ENCODE data around the gene CARS2.

CARS2 gene

DNA sequence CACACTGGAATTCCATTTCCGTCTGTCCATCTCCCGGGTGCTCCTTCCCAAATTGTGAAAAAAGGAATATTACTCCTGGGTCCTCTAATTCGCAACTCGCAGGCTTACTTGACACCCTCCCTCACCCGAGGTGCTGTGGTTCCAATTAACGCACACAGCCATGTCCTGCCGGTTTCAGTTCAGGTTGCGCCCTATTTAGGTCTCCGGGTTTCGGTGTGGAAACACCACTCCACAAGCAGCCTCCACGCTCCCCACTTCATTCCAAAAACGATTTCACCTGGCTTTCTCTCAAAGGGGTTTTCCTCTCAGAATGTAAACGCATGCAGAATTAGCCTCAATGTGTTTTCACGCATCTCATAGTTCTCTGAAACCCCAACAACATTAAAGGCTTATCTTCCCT lies 52.6 kb downstream of the CARS2 start:
- no peak for TF ChIP-seq ZBTB7A (IDR thresholded peaks at IDR 0.05; ENCODE audit: low read depth)
- no peak for TF ChIP-seq CREB1 (IDR thresholded peaks at IDR 0.05; ENCODE audit: low read depth)
- TF ChIP-seq NFIC (IDR thresholded peaks at IDR 0.05) = no peak
- TF ChIP-seq TCF12 (IDR thresholded peaks at IDR 0.05; ENCODE audit: low read depth) = no peak
- TF ChIP-seq TAF1 (IDR thresholded peaks at IDR 0.05; ENCODE audit: low read depth) = no peak
- TF ChIP-seq YY1 (IDR thresholded peaks at IDR 0.05; ENCODE audit: low read depth) = no peak
- no peak for TF ChIP-seq RAD21 (IDR thresholded peaks at IDR 0.05; ENCODE audit: low read depth)
- TF ChIP-seq, protein P1, sequence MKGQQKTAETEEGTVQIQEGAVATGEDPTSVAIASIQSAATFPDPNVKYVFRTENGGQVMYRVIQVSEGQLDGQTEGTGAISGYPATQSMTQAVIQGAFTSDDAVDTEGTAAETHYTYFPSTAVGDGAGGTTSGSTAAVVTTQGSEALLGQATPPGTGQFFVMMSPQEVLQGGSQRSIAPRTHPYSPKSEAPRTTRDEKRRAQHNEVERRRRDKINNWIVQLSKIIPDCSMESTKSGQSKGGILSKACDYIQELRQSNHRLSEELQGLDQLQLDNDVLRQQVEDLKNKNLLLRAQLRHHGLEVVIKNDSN (IDR thresholded peaks at IDR 0.05) = no peak
- TF ChIP-seq EGR1 (IDR thresholded peaks at IDR 0.05) = no peak
- TF ChIP-seq FOXM1 (IDR thresholded peaks at IDR 0.05; ENCODE audit: borderline replicate concordance, low read depth) = no peak
- TF ChIP-seq, protein P2, sequence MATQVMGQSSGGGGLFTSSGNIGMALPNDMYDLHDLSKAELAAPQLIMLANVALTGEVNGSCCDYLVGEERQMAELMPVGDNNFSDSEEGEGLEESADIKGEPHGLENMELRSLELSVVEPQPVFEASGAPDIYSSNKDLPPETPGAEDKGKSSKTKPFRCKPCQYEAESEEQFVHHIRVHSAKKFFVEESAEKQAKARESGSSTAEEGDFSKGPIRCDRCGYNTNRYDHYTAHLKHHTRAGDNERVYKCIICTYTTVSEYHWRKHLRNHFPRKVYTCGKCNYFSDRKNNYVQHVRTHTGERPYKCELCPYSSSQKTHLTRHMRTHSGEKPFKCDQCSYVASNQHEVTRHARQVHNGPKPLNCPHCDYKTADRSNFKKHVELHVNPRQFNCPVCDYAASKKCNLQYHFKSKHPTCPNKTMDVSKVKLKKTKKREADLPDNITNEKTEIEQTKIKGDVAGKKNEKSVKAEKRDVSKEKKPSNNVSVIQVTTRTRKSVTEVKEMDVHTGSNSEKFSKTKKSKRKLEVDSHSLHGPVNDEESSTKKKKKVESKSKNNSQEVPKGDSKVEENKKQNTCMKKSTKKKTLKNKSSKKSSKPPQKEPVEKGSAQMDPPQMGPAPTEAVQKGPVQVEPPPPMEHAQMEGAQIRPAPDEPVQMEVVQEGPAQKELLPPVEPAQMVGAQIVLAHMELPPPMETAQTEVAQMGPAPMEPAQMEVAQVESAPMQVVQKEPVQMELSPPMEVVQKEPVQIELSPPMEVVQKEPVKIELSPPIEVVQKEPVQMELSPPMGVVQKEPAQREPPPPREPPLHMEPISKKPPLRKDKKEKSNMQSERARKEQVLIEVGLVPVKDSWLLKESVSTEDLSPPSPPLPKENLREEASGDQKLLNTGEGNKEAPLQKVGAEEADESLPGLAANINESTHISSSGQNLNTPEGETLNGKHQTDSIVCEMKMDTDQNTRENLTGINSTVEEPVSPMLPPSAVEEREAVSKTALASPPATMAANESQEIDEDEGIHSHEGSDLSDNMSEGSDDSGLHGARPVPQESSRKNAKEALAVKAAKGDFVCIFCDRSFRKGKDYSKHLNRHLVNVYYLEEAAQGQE (IDR thresholded peaks at IDR 0.05; ENCODE audit: low read depth) = no peak
- no peak for TF ChIP-seq TEAD4 (IDR thresholded peaks at IDR 0.05)
- TF ChIP-seq, protein P3, sequence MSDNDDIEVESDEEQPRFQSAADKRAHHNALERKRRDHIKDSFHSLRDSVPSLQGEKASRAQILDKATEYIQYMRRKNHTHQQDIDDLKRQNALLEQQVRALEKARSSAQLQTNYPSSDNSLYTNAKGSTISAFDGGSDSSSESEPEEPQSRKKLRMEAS (IDR thresholded peaks at IDR 0.05) = no peak
- no peak for TF ChIP-seq CEBPB (IDR thresholded peaks at IDR 0.05)
- TF ChIP-seq EP300 (IDR thresholded peaks at IDR 0.05; ENCODE audit: borderline replicate concordance) = no peak

DNA sequence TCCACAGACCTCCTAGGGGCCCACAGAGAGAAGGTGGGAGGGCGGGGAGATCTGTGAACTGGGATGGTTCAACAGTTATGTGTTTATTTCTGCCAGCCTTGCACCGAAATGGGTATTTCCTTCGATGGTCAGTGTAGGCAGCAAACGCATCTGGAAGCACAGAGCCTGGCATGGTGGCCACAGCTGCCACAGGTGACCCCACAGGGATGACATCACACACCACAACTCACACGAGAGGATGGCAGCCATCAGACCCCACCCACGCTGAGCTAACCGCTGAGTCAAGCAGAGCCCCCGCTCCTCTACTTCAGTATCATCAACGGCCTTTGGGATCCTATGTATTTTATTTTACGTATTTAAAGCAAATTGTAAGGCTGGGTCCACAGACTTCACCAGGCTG lies 53.2 kb downstream of the CARS2 start:
- no peak for TF ChIP-seq EP300 (IDR thresholded peaks at IDR 0.05; ENCODE audit: borderline replicate concordance)
- no peak for TF ChIP-seq TCF12 (IDR thresholded peaks at IDR 0.05; ENCODE audit: low read depth)
- TF ChIP-seq, protein P3 (IDR thresholded peaks at IDR 0.05) = no peak

DNA sequence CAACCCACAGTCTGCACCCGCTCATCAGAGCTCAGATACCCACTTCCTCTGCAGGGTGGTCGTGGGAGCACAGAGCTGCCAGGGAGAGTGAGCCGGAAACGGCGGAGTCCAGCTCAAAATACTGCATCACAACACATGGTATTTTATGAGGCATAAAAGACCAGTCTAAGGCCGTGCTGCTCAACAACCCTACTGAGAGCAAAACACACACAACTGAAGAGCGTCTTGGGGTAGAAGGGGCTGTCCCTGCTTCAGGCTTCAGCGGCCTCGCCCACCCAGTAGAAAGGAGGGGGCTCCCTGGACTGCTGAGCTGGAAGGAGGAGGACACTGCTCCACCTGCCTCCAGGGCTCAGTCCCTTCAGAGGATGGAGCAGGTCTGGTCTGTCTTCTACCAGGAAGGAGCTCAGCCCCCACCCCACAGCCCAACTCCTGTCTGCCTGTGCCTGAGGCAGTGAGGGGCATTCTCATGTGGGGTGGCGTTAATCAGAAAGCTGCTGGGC lies 53.6 kb downstream of the CARS2 start:
- TF ChIP-seq CEBPB (IDR thresholded peaks at IDR 0.05) = no peak
- no peak for TF ChIP-seq FOXM1 (IDR thresholded peaks at IDR 0.05; ENCODE audit: borderline replicate concordance, low read depth)
- no peak for TF ChIP-seq TEAD4 (IDR thresholded peaks at IDR 0.05)
- no peak for TF ChIP-seq TCF12 (IDR thresholded peaks at IDR 0.05; ENCODE audit: low read depth)
- TF ChIP-seq, protein P1 (IDR thresholded peaks at IDR 0.05) = no peak
- no peak for TF ChIP-seq CREB1 (IDR thresholded peaks at IDR 0.05; ENCODE audit: low read depth)
- TF ChIP-seq NFIC (IDR thresholded peaks at IDR 0.05) = no peak
- TF ChIP-seq YY1 (IDR thresholded peaks at IDR 0.05; ENCODE audit: low read depth) = no peak
- TF ChIP-seq RAD21 (IDR thresholded peaks at IDR 0.05; ENCODE audit: low read depth) = no peak
- TF ChIP-seq, protein P2 (IDR thresholded peaks at IDR 0.05; ENCODE audit: low read depth) = no peak
- TF ChIP-seq EGR1 (IDR thresholded peaks at IDR 0.05) = no peak
- TF ChIP-seq ZBTB7A (IDR thresholded peaks at IDR 0.05; ENCODE audit: low read depth) = no peak
- no peak for TF ChIP-seq EP300 (IDR thresholded peaks at IDR 0.05; ENCODE audit: borderline replicate concordance)
- no peak for TF ChIP-seq TAF1 (IDR thresholded peaks at IDR 0.05; ENCODE audit: low read depth)
- TF ChIP-seq, protein P3 (IDR thresholded peaks at IDR 0.05) = no peak

DNA sequence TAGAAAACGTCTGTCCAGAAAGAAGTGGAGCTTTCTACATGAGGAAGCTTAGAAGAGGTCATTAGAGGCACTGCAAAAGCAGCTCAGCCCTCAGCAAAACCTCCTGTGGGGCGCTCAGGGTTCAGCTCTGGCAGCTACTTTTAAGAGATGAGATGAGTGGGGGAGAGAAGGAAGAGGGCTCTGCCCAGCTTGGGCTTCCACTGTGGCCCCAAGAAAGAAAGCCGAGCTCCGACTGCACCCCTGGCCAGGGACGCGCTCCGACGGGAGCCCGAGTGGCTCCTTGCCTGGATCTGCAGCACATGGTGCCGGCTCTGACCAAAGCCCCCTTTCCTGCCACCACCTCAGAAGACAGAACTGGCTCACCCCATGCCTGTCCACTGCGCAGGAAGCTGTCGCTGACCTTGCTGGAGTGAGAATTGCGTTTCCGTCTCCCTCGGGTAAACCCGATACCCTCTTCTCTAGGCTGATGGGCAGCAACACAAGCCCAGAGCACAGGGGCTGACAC lies 54.1 kb downstream of the CARS2 start:
- TF ChIP-seq TEAD4 (IDR thresholded peaks at IDR 0.05) = no peak
- TF ChIP-seq CREB1 (IDR thresholded peaks at IDR 0.05; ENCODE audit: low read depth) = no peak

DNA sequence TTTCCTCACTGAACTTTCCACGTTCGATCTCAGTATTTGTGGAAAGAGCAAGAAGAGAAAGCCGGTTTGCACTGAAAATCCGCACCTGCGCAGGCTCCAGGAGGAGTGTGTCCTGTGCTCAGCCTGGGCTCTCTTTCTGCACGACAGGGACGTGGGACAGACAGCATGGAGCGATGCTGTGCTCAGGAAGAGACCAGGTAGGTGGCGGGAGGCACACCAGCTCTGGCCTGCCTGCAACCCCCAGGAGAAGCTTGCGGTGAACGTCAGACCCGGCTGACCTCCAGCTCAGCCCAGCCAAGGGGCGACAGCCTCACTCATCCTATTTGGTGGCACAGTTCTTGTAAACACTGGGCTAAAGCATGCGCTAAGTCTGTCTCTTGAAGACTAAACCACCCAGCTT lies 54.6 kb downstream of the CARS2 start:
- TF ChIP-seq TAF1 (IDR thresholded peaks at IDR 0.05; ENCODE audit: low read depth) = no peak
- TF ChIP-seq, protein P1 (IDR thresholded peaks at IDR 0.05) = no peak
- no peak for TF ChIP-seq ZBTB7A (IDR thresholded peaks at IDR 0.05; ENCODE audit: low read depth)
- no peak for TF ChIP-seq YY1 (IDR thresholded peaks at IDR 0.05; ENCODE audit: low read depth)
- no peak for TF ChIP-seq FOXM1 (IDR thresholded peaks at IDR 0.05; ENCODE audit: borderline replicate concordance, low read depth)

DNA sequence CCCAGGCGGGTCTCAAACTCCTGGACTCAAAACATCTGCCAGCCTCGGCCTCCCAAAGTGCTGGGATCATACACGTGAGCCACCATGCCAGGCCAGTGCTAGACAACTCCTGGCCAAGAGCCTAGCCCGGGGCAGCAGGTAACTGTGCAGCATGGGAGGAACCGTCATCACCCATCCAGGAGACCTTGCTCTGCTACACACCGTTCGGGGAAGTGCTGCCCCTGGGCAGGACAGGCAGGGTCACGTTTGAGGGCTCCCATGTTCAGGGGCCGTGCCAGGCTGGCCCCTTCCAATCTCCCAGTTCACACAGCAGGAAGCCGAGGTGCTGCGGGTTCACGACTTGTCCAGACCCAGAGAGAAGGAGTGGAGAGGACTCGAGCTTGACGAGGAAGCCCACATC lies 55.5 kb downstream of the CARS2 start:
- TF ChIP-seq TAF1 (IDR thresholded peaks at IDR 0.05; ENCODE audit: low read depth) (no peak), RAD21 (IDR thresholded peaks at IDR 0.05; ENCODE audit: low read depth) (no peak), YY1 (IDR thresholded peaks at IDR 0.05; ENCODE audit: low read depth) (no peak), TEAD4 (IDR thresholded peaks at IDR 0.05) (no peak), TCF12 (IDR thresholded peaks at IDR 0.05; ENCODE audit: low read depth) (no peak), NFIC (IDR thresholded peaks at IDR 0.05) (no peak), ZBTB7A (IDR thresholded peaks at IDR 0.05; ENCODE audit: low read depth) (no peak), FOXM1 (IDR thresholded peaks at IDR 0.05; ENCODE audit: borderline replicate concordance, low read depth) (no peak), CREB1 (IDR thresholded peaks at IDR 0.05; ENCODE audit: low read depth) (no peak), EP300 (IDR thresholded peaks at IDR 0.05; ENCODE audit: borderline replicate concordance) (no peak), CEBPB (IDR thresholded peaks at IDR 0.05) (no peak), EGR1 (IDR thresholded peaks at IDR 0.05) (no peak)
- TF ChIP-seq, protein P3 (IDR thresholded peaks at IDR 0.05) = no peak
- TF ChIP-seq, protein P1 (IDR thresholded peaks at IDR 0.05) = no peak
- TF ChIP-seq, protein P2 (IDR thresholded peaks at IDR 0.05; ENCODE audit: low read depth) = no peak

All from Ishikawa (cell line).